ENCODE measurements around the gene SLX4IP.

SLX4IP gene

DNA sequence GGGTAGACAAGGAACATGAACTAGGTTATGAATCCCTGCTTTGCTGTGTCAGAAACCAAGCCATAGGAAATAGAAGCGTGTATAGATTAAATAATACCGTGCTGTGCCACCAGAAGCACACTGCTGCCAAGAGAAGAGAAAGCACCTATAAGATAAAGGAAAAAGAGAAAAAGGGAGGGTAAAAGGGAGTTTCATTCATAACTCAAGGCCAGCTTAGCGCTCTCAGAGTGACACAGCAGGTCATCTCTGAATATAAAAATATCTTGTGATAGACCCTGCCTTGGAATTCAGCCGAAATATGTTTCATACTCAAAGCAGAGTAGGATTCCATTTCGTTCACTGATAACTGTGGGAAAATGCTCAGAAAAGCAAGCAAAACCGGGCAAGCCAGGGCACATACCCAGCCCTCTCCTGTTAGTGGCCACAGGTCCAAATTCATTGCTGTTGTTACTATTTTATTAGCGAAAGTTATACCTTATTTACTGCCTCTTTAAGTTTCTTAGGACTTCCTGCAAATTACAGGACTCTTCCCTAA lies 230.0 kb downstream of the SLX4IP start:
- Histone ChIP-seq H3K4me1 (ENCODE audit: low read depth, poor library complexity, severe bottlenecking) (peaks cover 17% of the 10 kb centered on the region), H3K27ac (no peak overlapping the region), H3K4me3 (IDR thresholded peaks at IDR 0.05; ENCODE audit: insufficient read depth, low read depth, low read length) (no peak overlapping the region), H4K20me1 (ENCODE audit: insufficient read depth) (no peaks in the 10 kb centered on the region), H3K27me3 (ENCODE audit: insufficient read depth, low read depth) (no peaks in the 10 kb centered on the region), H2AFZ (ENCODE audit: low read depth) (no peak overlapping the region), H3K79me2 (ENCODE audit: insufficient read depth, low read depth) (peaks cover 3% of the 10 kb centered on the region; the same call in 1 of the 2 replicates), H3K9ac (no peak overlapping the region), H3K4me2 (no peak overlapping the region), H3K36me3 (ENCODE audit: insufficient read depth) (no peaks in the 10 kb centered on the region)
- TF ChIP-seq, protein P1, sequence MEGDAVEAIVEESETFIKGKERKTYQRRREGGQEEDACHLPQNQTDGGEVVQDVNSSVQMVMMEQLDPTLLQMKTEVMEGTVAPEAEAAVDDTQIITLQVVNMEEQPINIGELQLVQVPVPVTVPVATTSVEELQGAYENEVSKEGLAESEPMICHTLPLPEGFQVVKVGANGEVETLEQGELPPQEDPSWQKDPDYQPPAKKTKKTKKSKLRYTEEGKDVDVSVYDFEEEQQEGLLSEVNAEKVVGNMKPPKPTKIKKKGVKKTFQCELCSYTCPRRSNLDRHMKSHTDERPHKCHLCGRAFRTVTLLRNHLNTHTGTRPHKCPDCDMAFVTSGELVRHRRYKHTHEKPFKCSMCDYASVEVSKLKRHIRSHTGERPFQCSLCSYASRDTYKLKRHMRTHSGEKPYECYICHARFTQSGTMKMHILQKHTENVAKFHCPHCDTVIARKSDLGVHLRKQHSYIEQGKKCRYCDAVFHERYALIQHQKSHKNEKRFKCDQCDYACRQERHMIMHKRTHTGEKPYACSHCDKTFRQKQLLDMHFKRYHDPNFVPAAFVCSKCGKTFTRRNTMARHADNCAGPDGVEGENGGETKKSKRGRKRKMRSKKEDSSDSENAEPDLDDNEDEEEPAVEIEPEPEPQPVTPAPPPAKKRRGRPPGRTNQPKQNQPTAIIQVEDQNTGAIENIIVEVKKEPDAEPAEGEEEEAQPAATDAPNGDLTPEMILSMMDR (conservative IDR thresholded peaks at IDR 0.05; ENCODE audit: low read depth, low read length): no peak

DNA sequence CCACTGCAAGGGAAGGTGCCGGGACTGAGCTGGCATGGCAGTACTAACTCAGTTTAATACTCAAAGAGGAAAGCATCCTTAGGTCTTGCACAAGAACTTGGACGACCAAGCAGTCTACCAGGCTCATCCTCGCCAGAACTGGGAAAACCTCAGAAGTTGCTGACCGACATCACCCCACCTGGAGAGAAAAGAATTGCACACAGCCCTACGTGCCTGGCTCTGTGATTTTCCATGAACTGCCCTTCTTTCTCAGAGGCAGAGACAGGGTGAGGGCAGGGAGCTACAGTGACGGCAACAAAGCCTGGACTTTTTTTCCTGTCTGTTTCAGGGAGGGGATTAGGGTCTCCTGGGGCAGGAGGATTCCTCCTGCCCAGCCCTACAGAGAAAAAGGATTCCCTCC lies 230.7 kb downstream of the SLX4IP start:
- H3K4me3 ChIP-seq (IDR thresholded peaks at IDR 0.05; ENCODE audit: insufficient read depth, low read depth, low read length): no peak overlapping the region
- H3K4me2 ChIP-seq: no peak overlapping the region
- H3K9ac ChIP-seq: no peak overlapping the region
- H3K4me1 ChIP-seq (ENCODE audit: low read depth, poor library complexity, severe bottlenecking): peaks cover 17% of the 10 kb centered on the region
- no peak overlapping the region for H3K27ac ChIP-seq
- H3K27me3 ChIP-seq (ENCODE audit: insufficient read depth, low read depth): no peaks in the 10 kb centered on the region
- H3K36me3 ChIP-seq (ENCODE audit: insufficient read depth): no peaks in the 10 kb centered on the region
- peaks cover 3% of the 10 kb centered on the region; the same call in 1 of the 2 replicates for H3K79me2 ChIP-seq (ENCODE audit: insufficient read depth, low read depth)
- H2AFZ ChIP-seq (ENCODE audit: low read depth): no peak overlapping the region
- TF ChIP-seq, protein P1 (conservative IDR thresholded peaks at IDR 0.05; ENCODE audit: low read depth, low read length): no peak
- no peaks in the 10 kb centered on the region for H4K20me1 ChIP-seq (ENCODE audit: insufficient read depth)

DNA sequence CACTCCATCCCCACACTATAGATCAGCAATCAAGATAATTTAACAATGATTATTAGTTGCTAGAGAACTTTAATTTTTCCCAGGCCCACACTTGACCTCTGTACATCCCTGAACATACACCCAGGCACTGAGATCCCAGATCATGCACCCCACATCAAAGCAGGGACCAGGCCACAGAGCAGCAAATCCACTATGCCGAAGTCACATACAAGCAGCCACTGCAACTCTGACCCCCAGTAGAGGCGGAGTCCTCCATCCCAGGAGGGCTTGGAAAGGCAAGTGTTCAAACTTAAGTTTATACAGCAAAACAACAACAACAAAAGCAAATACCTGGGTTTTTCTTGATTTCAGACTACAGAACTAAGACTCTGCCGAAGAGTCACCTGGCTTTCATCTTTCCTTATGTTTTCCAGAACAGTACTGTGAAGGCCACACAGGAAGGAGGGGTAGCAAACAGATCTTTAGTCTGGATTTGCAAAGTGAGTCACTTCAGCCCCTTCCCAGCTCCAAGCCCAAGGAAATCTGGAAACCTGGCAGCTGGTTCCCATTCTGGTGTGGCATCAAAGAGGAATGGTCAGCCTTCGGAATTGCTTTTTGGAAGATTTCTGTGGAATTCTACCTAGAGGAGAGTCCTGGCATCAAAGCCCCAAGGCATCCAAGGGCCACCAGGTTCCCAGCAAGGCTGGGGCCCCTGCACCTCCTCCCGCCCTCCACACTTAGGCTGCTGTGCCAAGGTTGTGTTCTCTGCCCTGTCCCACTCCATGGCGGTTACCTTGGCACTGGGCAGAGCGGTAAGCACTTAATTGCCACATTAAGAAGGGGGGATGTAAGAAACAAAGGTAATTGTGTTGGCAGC lies 231.3 kb downstream of the SLX4IP start:
- H3K4me1 ChIP-seq (ENCODE audit: low read depth, poor library complexity, severe bottlenecking): peaks cover 17% of the 10 kb centered on the region
- H2AFZ ChIP-seq (ENCODE audit: low read depth): no peak overlapping the region
- no peaks in the 10 kb centered on the region for H4K20me1 ChIP-seq (ENCODE audit: insufficient read depth)
- no peak overlapping the region for H3K9ac ChIP-seq
- H3K79me2 ChIP-seq (ENCODE audit: insufficient read depth, low read depth): peaks cover 3% of the 10 kb centered on the region; the same call in 1 of the 2 replicates
- H3K27me3 ChIP-seq (ENCODE audit: insufficient read depth, low read depth): no peaks in the 10 kb centered on the region
- TF ChIP-seq, protein P1 (conservative IDR thresholded peaks at IDR 0.05; ENCODE audit: low read depth, low read length): no peak
- H3K4me2 ChIP-seq: no peak overlapping the region
- no peak overlapping the region for H3K27ac ChIP-seq
- no peak overlapping the region for H3K4me3 ChIP-seq (IDR thresholded peaks at IDR 0.05; ENCODE audit: insufficient read depth, low read depth, low read length)
- no peaks in the 10 kb centered on the region for H3K36me3 ChIP-seq (ENCODE audit: insufficient read depth)

DNA sequence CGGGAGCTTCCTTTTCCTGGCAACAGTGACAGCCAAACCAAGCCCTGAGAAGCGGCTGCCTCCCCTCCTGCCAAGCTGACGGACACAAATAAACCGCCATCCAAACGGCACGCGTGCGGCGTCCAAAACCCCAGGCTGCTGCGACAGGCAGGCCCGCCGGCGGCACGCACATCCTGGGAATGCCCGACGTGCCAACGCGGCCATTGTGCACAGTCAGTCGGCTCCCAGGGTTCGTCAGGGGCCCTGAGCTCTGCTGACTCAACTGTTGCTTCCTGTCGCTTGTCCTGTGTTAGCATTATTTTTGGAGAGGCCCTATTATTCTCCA lies 231.9 kb downstream of the SLX4IP start:
- no peaks in the 10 kb centered on the region for H4K20me1 ChIP-seq (ENCODE audit: insufficient read depth)
- no peak overlapping the region for H2AFZ ChIP-seq (ENCODE audit: low read depth)
- H3K4me3 ChIP-seq (IDR thresholded peaks at IDR 0.05; ENCODE audit: insufficient read depth, low read depth, low read length): no peak overlapping the region
- H3K36me3 ChIP-seq (ENCODE audit: insufficient read depth): no peaks in the 10 kb centered on the region
- H3K4me1 ChIP-seq (ENCODE audit: low read depth, poor library complexity, severe bottlenecking): peaks cover 17% of the 10 kb centered on the region
- TF ChIP-seq, protein P1 (conservative IDR thresholded peaks at IDR 0.05; ENCODE audit: low read depth, low read length): no peak
- no peak overlapping the region for H3K4me2 ChIP-seq
- H3K27ac ChIP-seq: no peak overlapping the region
- no peak overlapping the region for H3K9ac ChIP-seq
- peaks cover 3% of the 10 kb centered on the region; the same call in 1 of the 2 replicates for H3K79me2 ChIP-seq (ENCODE audit: insufficient read depth, low read depth)
- no peaks in the 10 kb centered on the region for H3K27me3 ChIP-seq (ENCODE audit: insufficient read depth, low read depth)

Measured in KMS-11 (cell line).